Breast epithelium (tissue), 3 donors: ENCODE data around the gene WFDC6.

ENCODE experiments used
- CTCF ChIP-seq, 3 donors: fragments of 450-650 bp; IDR thresholded peaks; one replicate each; pipeline ENCODE4 v1.5.1; 2016 to 2017; ENCODE audit warnings: antibody characterized with exemption in 3 of 3, mild to moderate bottlenecking in 3 of 3, moderate library complexity in 3 of 3
- POLR2A ChIP-seq: fragments of 450-650 bp; IDR thresholded peaks from one replicate; pipeline ENCODE4 v1.6.1; 2016; ENCODE audit warnings: antibody characterized with exemption, mild to moderate bottlenecking, moderate library complexity

- TF ChIP-seq CTCF (IDR thresholded peaks at IDR 0.05) (no peak), POLR2A (no peak)
Measured at GRCh38 chr20:45502561-45502960, 36.7 kb downstream of the WFDC6 start.
